HG03520 (cell line): ENCODE results near the gene DAP.
"Not testable (repeated sequence)": the region's sequence is repeated elsewhere in the genome, so short reads cannot be mapped to it uniquely, and the experiment has no call there.

Experiments
- ATAC-seq: cut with Tn5 transposase; IDR thresholded peaks from one replicate; pipeline ENCODE4 v1.9.1; 2021; ENCODE audit warnings: mild to moderate bottlenecking, moderate library complexity; ENCODE audit not compliant: unreplicated experiment

DAP gene, protein sequence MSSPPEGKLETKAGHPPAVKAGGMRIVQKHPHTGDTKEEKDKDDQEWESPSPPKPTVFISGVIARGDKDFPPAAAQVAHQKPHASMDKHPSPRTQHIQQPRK

GRCh38 chr5:10761185-10761932 is at the start of gene DAP:
Gene DAP, minus strand, starts transcription at chr5:10761234. Its CDS starts 166 bp downstream, at chr5:10761068.
- peak; percentile 76 for ATAC-seq

- no peak for ATAC-seq
Measured at GRCh38 chr5:10808347-10809226, 47.6 kb upstream of the DAP start.

- no peak for ATAC-seq
Measured at GRCh38 chr5:10801931-10802666, 41.1 kb upstream of the DAP start.

- no peak for ATAC-seq
Measured at GRCh38 chr5:10800852-10801251, 39.8 kb upstream of the DAP start.

GRCh38 chr5:10797261-10797660 is 36.2 kb upstream of the DAP start:
- no peak for ATAC-seq

GRCh38 chr5:10793785-10794184 is 32.8 kb upstream of the DAP start:
- ATAC-seq: no peak

GRCh38 chr5:10792336-10792735 is 31.3 kb upstream of the DAP start:
- ATAC-seq: no peak

GRCh38 chr5:10789726-10790125 is 28.7 kb upstream of the DAP start:
- ATAC-seq: no peak

DNA sequence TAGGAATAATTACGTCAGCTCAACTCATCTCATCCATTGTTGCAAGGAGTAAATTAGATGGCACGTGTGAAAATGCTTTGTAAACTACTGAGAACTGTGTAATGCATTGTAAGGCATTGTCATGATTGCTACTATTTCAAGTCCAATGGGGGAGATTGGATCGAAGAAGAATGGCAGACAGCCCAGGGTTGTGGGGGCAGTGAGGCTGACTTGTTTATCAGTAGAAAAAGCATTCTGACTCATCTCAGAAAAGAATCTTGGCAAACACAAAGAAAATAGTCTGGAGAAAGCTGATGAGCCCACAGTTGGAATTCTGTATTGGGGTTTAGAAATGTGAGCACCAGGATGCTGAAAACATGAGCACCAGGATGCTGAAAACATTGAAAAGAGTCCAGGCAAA is 28.0 kb upstream of the DAP start:
- ATAC-seq: no peak

DNA sequence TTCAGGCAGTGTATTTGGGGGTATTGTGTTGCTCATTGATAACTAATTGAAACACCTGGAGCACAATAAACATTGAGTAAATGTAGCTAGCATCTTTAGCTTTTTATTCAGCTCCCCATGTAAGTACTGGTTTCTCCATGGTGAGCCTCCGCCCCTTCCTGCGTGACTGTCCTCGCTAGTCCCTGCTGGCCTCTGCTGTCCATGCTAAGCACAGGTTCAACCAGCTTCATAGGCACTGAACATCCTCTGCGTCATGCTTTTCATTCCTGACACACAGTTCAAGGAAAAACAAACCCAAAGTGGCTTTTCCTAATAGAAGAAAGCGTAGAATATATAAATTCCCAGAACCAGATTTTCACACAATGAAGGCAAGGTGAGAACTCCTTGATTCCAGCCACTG is 27.3 kb upstream of the DAP start:
- ATAC-seq: no peak

DNA sequence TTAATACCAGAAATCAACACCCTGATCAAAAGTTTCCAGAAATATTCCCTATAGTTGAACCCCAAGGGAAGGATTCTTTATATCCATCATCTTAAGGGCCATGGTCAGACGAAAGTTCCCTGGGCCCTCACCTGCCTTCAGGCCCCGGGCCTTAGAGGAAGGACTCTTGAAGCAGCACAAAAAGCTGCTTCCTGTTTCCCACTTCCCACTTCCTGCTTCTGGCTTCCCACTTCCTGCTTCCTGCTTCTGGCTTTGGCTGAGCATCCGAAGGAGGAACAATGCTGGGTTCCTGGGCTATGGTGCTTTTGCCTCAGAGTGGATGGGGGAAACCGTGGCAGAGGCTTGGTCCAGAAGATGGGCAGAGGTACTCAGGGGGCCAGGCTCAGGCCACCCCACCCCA is 25.8 kb upstream of the DAP start:
- no peak for ATAC-seq

GRCh38 chr5:10780208-10780607 is 19.2 kb upstream of the DAP start:
- ATAC-seq: not testable (repeated sequence)

GRCh38 chr5:10779592-10779991 is 18.6 kb upstream of the DAP start:
- no peak for ATAC-seq

DNA sequence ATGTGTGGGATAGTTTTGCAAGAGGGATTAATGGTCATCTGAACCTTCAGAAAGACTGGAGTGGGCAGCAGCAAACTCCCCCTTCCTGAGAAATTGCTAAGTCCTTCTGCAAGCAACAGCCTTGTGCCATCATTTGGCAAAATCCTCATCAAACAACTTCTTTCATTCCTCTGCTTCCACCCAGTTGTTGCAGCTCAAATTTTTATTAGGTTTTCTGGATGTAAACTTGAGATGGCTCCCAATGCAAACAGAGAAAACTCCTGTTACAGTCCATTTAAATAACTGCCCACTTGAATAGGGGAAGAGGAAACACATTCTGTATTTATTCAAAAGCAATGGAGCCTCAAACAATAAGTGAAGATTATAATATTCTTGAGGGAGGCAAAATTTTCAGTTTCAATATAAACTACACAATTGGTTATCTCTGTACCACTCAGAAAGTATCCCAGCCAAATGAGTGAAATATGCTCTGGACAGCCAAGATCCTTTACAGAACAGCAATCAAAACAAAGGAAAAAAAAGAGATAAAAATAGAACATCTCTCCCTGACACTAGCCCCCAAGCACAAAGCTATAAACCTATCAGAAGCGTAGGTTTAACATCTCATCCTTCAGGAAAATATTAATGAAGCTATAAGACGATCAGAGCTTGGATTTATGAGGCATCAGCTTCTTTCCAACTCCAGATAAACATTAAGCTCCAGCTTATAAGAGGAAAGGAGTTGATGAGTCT is 17.3 kb upstream of the DAP start:
- ATAC-seq: no peak

DNA sequence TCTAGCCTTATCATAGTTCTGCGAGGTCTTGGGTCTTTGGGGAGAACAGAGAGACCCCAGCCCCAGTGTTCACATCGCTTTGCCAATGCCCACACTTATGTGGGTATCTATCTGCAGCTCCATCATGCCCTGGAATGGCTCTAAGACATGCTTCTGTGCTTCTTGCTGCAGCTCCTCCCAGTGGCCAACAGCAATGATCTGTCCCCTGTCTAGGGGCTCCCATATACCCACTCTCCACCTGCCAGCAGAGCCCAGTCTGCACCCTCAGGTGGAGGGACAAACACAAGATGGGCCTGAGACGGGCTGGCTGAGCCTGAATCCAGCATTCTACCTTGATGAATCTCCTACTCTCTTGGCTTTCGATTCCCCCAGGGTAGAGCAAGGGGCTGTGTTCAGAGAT is 14.6 kb upstream of the DAP start:
- ATAC-seq: no peak

DNA sequence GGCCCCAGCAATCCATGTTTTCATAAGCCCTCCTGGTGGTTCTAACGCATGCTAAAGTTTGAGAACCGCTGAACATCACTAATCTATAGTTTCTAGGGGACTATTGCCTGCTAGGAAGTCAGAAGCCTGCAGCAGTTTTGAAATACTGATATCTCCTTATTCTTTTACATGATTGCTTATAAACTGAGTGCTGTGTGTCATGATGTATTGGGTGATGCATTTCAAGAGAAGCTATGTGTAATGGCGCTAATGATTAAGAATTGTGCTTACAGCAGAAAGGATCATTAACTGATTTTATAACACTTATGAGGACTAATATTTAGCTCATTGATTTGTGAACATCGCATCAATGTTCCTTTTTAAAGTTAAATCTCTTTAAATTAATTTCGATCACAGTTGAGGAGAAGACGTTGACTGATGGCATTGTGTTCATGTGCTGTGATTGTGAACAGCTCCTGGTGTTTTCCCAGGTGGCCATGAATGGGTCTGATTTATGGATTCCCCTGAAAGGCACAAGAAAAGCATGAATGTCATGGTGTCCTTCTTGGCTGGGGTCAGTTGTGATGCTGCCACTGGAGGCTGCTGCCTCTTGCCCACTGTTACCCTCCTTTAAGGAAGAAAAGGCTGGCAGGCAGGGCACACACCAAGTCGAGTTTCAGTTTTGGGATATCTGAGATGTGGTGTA is 12.0 kb upstream of the DAP start:
- no peak for ATAC-seq

DNA sequence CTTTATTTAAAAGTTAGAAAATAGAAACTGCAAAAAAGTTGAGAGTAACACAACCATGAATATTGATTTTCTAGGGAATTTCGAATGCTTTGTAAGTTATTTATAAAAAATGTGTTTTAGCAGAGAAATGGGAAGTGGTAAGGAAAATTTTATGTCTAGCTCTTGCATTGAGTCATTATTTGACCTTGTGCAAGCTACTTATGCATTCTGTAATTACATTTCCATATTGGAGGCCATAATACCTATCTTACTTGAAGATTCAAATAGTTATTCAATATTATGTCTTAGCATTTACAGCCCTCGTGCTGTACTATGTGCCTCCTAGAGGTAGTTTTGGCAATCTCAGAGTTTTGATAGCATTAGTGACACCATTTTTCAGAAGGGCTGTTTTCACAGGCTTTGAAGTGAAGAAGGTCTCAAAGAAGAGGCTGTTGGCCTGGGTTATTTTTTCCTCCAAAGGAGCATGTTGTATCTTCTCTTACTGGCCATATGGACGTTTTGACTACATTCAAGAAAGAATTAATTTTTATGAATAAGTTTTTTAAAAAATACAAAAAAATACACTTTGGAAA is 7.4 kb upstream of the DAP start:
- ATAC-seq: no peak

DNA sequence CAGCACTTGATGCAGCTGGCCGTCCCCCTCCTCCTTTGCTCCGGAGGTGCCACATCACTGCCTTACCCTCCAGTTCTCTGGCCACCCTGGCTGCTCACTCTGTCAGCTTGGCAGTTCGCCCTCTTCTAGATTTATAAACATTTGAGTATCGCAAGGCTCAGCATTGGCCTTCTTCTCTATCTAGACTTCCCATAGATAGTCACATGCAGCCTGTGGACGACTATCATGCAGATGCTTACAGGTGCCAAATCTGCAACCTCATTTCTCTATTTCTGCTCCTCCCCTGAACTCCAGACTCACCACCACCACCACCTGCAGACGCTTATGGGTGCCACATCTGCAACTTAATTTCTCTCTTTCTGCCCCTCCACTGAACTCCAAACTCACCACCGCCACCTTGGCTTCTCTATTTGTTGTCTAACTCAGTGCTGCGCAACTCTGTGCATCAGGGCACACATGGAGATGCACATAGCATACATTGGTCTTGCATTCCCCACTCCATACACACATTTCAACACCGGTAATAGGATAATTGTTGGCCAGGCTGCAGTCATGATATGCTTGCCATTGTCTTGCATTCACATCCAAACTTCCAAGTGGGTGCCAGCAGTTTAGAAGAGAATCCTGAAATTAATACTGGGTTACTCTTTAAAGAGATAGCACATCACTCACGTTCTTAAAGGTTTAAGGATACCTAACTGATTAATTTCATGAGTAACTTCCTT is 1.9 kb upstream of the DAP start:
- ATAC-seq: no peak
